IMR-90 (cell line): Measurements from ENCODE around the gene TBX10. TPM values are rescaled to one million over a fixed set of nuclear protein-coding genes. Genes with fewer than 3 reads are reported as not detected.

Experiments used
- ATAC-seq: fragments of 200-7000 bp; cut with Tn5 transposase; 2 replicates; pipeline ENCODE4 v1.9.1; 2020; ENCODE audit warnings: low read depth, mild to moderate bottlenecking, moderate library complexity
- BruUV-seq: library from RNA; stranded (reverse); fragments of 400-500 nt; replicated peaks from 2 replicates; lab custom pipeline; 2021; lab: Mats Ljungman, UMichigan
- CTCF ChIA-PET: fragments of 300-600 bp; formaldehyde crosslinking; extraction: SDS; loops from one replicate; lab custom pipeline; 2021; ENCODE audit warnings: antibody characterized with exemption; lab: Yijun Ruan, JAX
- POLR2A ChIA-PET: fragments of 300-600 bp; sonication (Branson Sonifier 250); formaldehyde crosslinking; loops from one replicate; lab custom pipeline; 2022; ENCODE audit warnings: antibody characterized with exemption; ENCODE audit not compliant: unreplicated experiment; lab: Charles Lee
- DNase-seq: peaks from one replicate; pipeline ENCODE4 v3.0.0; 2013
- H2AFZ ChIP-seq: replicated peaks from 2 replicates; pipeline ENCODE3; 2013; ENCODE audit warnings: low read length, mild to moderate bottlenecking; ENCODE audit not compliant: poor library complexity
- H2AK5ac ChIP-seq: 2 replicates; pipeline ENCODE4 v1.6.1; 2013; ENCODE audit warnings: low read depth, low read length, inconsistent platforms
- H2AK9ac ChIP-seq: replicated peaks from 2 replicates; pipeline ENCODE3; 2013; ENCODE audit warnings: mild to moderate bottlenecking, low read depth, low read length, moderate library complexity; ENCODE audit not compliant: poor library complexity
- H2BK120ac ChIP-seq: 2 replicates; pipeline ENCODE4 v1.6.1; 2013; ENCODE audit warnings: low read depth, low read length, inconsistent platforms
- H2BK15ac ChIP-seq: 3 replicates; pipeline ENCODE4 v1.6.1; 2013; ENCODE audit warnings: low read depth, low read length, inconsistent platforms
- H2BK20ac ChIP-seq: 2 replicates; pipeline ENCODE4 v1.6.1; 2013; ENCODE audit warnings: low read depth, mild to moderate bottlenecking, inconsistent platforms, low read length, moderate library complexity
- H2BK5ac ChIP-seq: 2 replicates; pipeline ENCODE4 v1.6.1; 2013; ENCODE audit warnings: mild to moderate bottlenecking, low read depth, low read length, inconsistent platforms; ENCODE audit not compliant: poor library complexity, severe bottlenecking
- H3K14ac ChIP-seq: replicated peaks from 2 replicates; pipeline ENCODE4 v1.6.1; 2013; ENCODE audit warnings: low read depth, low read length, inconsistent platforms
- H3K18ac ChIP-seq: 2 replicates; pipeline ENCODE4 v1.6.1; 2013; ENCODE audit warnings: low read depth, low read length, control low read depth
- H3K23ac ChIP-seq: 2 replicates; pipeline ENCODE4 v1.6.1; 2013; ENCODE audit warnings: low read depth, low read length, inconsistent platforms
- H3K27ac ChIP-seq: 2 replicates; pipeline ENCODE4 v1.5.1; 2013; ENCODE audit warnings: mild to moderate bottlenecking, control low read depth, low read length; ENCODE audit not compliant: insufficient read depth
- H3K27me3 ChIP-seq: 2 replicates; pipeline ENCODE4 v1.6.1; 2013; ENCODE audit warnings: low read length; ENCODE audit not compliant: control insufficient read depth, insufficient read depth
- H3K36me3 ChIP-seq: 2 replicates; pipeline ENCODE4 v1.6.1; 2013; ENCODE audit warnings: low read length, mixed read lengths; ENCODE audit not compliant: control insufficient read depth, insufficient read depth
- H3K4ac ChIP-seq: 2 replicates; pipeline ENCODE4 v1.6.1; 2013; ENCODE audit warnings: low read depth, low read length, inconsistent platforms
- H3K4me1 ChIP-seq: 2 replicates; pipeline ENCODE4 v1.6.1; 2013; ENCODE audit warnings: low read length, mixed read lengths; ENCODE audit not compliant: control insufficient read depth, insufficient read depth
- H3K4me2 ChIP-seq: 2 replicates; pipeline ENCODE4 v1.6.1; 2013; ENCODE audit warnings: low read depth, mild to moderate bottlenecking, control low read depth, low read length, moderate library complexity
- H3K4me3 ChIP-seq: 2 replicates; pipeline ENCODE4 v1.5.1; 2013; ENCODE audit warnings: low read depth, mild to moderate bottlenecking, control low read depth, low read length, moderate library complexity; ENCODE audit not compliant: insufficient read depth
- H3K56ac ChIP-seq: 2 replicates; pipeline ENCODE4 v1.6.1; 2013; ENCODE audit warnings: low read length, inconsistent platforms; ENCODE audit not compliant: insufficient read depth; ENCODE audit errors: extremely low read depth
- H3K79me1 ChIP-seq, 2 experiments: 2 replicates each; pipeline ENCODE4 v1.6.1; 2013; ENCODE audit warnings: low read length in 2 of 2, inconsistent platforms in 1 of 2, low read depth in 1 of 2
- H3K9ac ChIP-seq: 2 replicates; pipeline ENCODE4 v1.6.1; 2013; ENCODE audit warnings: low read depth, low read length, control low read depth
- H3K9me1 ChIP-seq: 2 replicates; pipeline ENCODE4 v1.6.1; 2013; ENCODE audit warnings: low read length, inconsistent platforms; ENCODE audit not compliant: insufficient read depth
- H3K9me3 ChIP-seq: 2 replicates; pipeline ENCODE4 v1.6.1; 2013; ENCODE audit warnings: low read length; ENCODE audit not compliant: control insufficient read depth, insufficient read depth
- H4K20me1 ChIP-seq: 2 replicates; pipeline ENCODE4 v1.6.1; 2013; ENCODE audit warnings: low read length, inconsistent platforms; ENCODE audit not compliant: insufficient read depth
- H4K5ac ChIP-seq: 2 replicates; pipeline ENCODE4 v1.6.1; 2013; ENCODE audit warnings: mild to moderate bottlenecking, low read depth, low read length, control low read depth
- H4K8ac ChIP-seq, 2 experiments: 2 replicates each; pipeline ENCODE4 v1.6.1; 2013; ENCODE audit warnings: low read depth in 2 of 2, low read length in 2 of 2, control low read depth in 1 of 2, inconsistent platforms in 1 of 2
- H4K91ac ChIP-seq: 2 replicates; pipeline ENCODE4 v1.6.1; 2013; ENCODE audit warnings: low read depth, low read length, inconsistent platforms; ENCODE audit not compliant: insufficient read depth
- BHLHE40 ChIP-seq: fragments of 150-350 bp; IDR thresholded peaks from 2 replicates; pipeline ENCODE4 v1.6.1; 2016; ENCODE audit warnings: mild to moderate bottlenecking, low read depth, low read length
- CEBPB ChIP-seq: IDR thresholded peaks from 2 replicates; pipeline ENCODE4 v1.6.1; 2012; ENCODE audit warnings: low read depth, low read length, improper control_type of control experiment
- MAZ ChIP-seq: IDR thresholded peaks from 2 replicates; pipeline ENCODE4 v1.6.1; 2012; ENCODE audit warnings: low read depth, mild to moderate bottlenecking, low read length, improper control_type of control experiment, moderate library complexity, borderline replicate concordance
- MXI1 ChIP-seq: IDR thresholded peaks from 2 replicates; pipeline ENCODE4 v1.6.1; 2012; ENCODE audit warnings: low read depth, mild to moderate bottlenecking, low read length, moderate library complexity, borderline replicate concordance
- NFE2L2 ChIP-seq: fragments of 150-350 bp; IDR thresholded peaks from 2 replicates; pipeline ENCODE4 v1.6.1; 2016; ENCODE audit warnings: low read depth, mild to moderate bottlenecking, low read length
- POLR2A ChIP-seq: IDR thresholded peaks from 2 replicates; pipeline ENCODE4 v1.6.1; 2012; ENCODE audit warnings: mild to moderate bottlenecking, low read depth, low read length
- WGBS, 2 experiments: methylation state at CpG; one replicate each; pipeline versions ENCODE4 v1.1.5 to v1.1.7; 2013; ENCODE audit warnings: missing lambda C conversion rate in 2 of 2; ENCODE audit not compliant: insufficient read length in 1 of 2; ENCODE audit errors: extremely low coverage in 2 of 2; 5-methylcytosine and 5-hydroxymethylcytosine counted together
- dilution Hi-C: fragments of 300-500 bp; cut with HindIII; formaldehyde crosslinking; loops from one replicate; pipeline ENCODE4 v1.14.3; 2018; ENCODE audit warnings: low sequenced_read_pairs; ENCODE audit not compliant: unreplicated experiment
- in situ Hi-C: fragments of 300-500 bp; cut with MboI; formaldehyde crosslinking; loops from 3 replicates; pipeline ENCODE4 v1.14.3; 2019; ENCODE audit warnings: low sequenced_read_pairs, inconsistent platforms, mixed read lengths
- intact Hi-C: fragments of 100-400 bp; cut with micrococcal nuclease; formaldehyde crosslinking; loops from 2 replicates; pipeline ENCODE4 v1.10.0; 2022
- polyA plus RNA-seq, 3 experiments: library from polyadenylated mRNA; depleted of rRNA; stranded (reverse); fragments of >200 nt; gene quantifications; 2 replicates each; pipeline ENCODE4 v1.2.3, GENCODE V29; 2012; ENCODE audit warnings: low replicate concordance in 1 of 3
- total RNA-seq: library from RNA; depleted of rRNA; stranded (reverse); fragments of >200 nt; gene quantifications from 2 replicates; pipeline ENCODE4 v1.2.3, GENCODE V29; 2012
- TF ChIP-seq, protein P1 (sequence below): fragments of 150-350 bp; IDR thresholded peaks from 2 replicates; pipeline ENCODE4 v1.6.1; 2016; ENCODE audit warnings: low read depth, mild to moderate bottlenecking, low read length, moderate library complexity, borderline replicate concordance
- TF ChIP-seq, protein P2 (sequence below): fragments of 150-350 bp; IDR thresholded peaks from 2 replicates; pipeline ENCODE4 v1.6.1; 2017; ENCODE audit warnings: mild to moderate bottlenecking, antibody characterized with exemption, low read length, low read depth

Gene TBX10
- total and polyA plus RNA-seq, 2 of the 4 experiments (the other 2 are of a cell fraction), result not detected

DNA sequence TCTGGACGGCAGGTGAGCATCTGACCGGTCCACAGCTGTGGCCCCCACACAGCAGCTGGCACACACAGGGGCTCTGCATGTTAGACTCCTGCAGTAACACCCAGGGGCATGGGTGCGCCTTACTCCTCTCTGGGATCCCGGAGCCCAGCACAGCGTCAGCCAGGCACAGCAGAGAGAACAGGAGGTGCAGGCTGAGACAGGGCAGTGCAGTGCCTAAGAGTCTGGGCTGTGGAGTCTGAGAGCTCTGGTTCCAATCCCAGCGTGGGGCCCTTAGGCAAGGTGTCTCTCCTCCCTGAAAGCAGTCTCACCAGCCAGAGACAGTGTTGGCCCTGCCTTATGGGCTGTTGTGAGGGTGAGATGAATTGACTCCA lies 12.1 kb downstream of the TBX10 start:
- no CpG with 5 or more reads among the region's 6 CpGs for WGBS, 2 experiments
- TF ChIP-seq MAZ (no peak), BHLHE40 (no peak), CEBPB (no peak), MXI1 (no peak), NFE2L2 (no peak), POLR2A (no peak)
- TF ChIP-seq, protein P1, sequence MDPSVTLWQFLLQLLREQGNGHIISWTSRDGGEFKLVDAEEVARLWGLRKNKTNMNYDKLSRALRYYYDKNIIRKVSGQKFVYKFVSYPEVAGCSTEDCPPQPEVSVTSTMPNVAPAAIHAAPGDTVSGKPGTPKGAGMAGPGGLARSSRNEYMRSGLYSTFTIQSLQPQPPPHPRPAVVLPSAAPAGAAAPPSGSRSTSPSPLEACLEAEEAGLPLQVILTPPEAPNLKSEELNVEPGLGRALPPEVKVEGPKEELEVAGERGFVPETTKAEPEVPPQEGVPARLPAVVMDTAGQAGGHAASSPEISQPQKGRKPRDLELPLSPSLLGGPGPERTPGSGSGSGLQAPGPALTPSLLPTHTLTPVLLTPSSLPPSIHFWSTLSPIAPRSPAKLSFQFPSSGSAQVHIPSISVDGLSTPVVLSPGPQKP, result no peak
- TF ChIP-seq, protein P2, sequence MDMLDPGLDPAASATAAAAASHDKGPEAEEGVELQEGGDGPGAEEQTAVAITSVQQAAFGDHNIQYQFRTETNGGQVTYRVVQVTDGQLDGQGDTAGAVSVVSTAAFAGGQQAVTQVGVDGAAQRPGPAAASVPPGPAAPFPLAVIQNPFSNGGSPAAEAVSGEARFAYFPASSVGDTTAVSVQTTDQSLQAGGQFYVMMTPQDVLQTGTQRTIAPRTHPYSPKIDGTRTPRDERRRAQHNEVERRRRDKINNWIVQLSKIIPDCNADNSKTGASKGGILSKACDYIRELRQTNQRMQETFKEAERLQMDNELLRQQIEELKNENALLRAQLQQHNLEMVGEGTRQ, result no peak
- intact Hi-C loops, result no loop called here
- no peak overlapping the region for H3K4me3 ChIP-seq
- no peak overlapping the region for H2AFZ ChIP-seq
- CTCF ChIA-PET, result interaction anchor here (1.2 to 1.6 kb wide), 2 partner anchors 8 to 13 kb away, joined by 3 to 5 read pairs; no protein-coding TSS in a partner anchor
- H3K36me3 ChIP-seq, result no peaks in the 10 kb centered on the region
- dilution Hi-C loops, result no loop called here
- H3K27me3 ChIP-seq, result no peaks in the 10 kb centered on the region
- no peak overlapping the region for H3K14ac ChIP-seq
- H3K79me1 ChIP-seq, result no peaks in the 10 kb centered on the region
- no peak overlapping the region for H3K4ac ChIP-seq
- no peaks in the 10 kb centered on the region for H3K9me3 ChIP-seq
- H3K4me2 ChIP-seq, result no peak overlapping the region
- H2BK15ac ChIP-seq, result no peak overlapping the region
- no peak overlapping the region for H3K18ac ChIP-seq
- peaks cover 4% of the 10 kb centered on the region; the same call in 1 of the 2 replicates for H3K9me1 ChIP-seq
- 0 out of 2 replicates have a peak, but pooled peaks cover 3% of the 10 kb centered on the region for H3K4me1 ChIP-seq
- no peak overlapping the region for H2AK9ac ChIP-seq
- no peak overlapping the region for H2AK5ac ChIP-seq
- H3K23ac ChIP-seq, result no peak overlapping the region
- DNase-seq (no peak), ATAC-seq (no peak)
- no peaks in the 10 kb centered on the region for H4K20me1 ChIP-seq
- H2BK120ac ChIP-seq, result no peak overlapping the region
- no TSS peak for BruUV-seq
- H4K8ac ChIP-seq, result no peak overlapping the region
- H4K91ac ChIP-seq, result no peak overlapping the region
- no peak overlapping the region for H2BK5ac ChIP-seq
- POLR2A ChIA-PET, result no interaction called here
- in situ Hi-C loops, result no loop called here
- no peak overlapping the region for H2BK20ac ChIP-seq
- H3K27ac ChIP-seq, result no peak overlapping the region
- no peak overlapping the region for H3K9ac ChIP-seq
- H3K56ac ChIP-seq, result no peak overlapping the region
- no peak overlapping the region for H4K5ac ChIP-seq
